ENCODE data around the gene TPTE.
"Not testable (repeated sequence)": the region's sequence is repeated elsewhere in the genome, so short reads cannot be mapped to it uniquely, and the experiment has no call there.

The TPTE gene

GRCh38 chr21:10649350-10650149 is 128.2 kb downstream of the TPTE start:
- not testable (repeated sequence) for H3K9me3 ChIP-seq (ENCODE audit: insufficient read depth, low read length); H3K4me3 ChIP-seq (ENCODE audit: insufficient read depth, low read length, poor library complexity, severe bottlenecking); H4K20me1 ChIP-seq (ENCODE audit: low read depth, low read length); H3F3A ChIP-seq (ENCODE audit: insufficient read depth); H3K27ac ChIP-seq (ENCODE audit: low read depth, low read length); H3K9ac ChIP-seq (ENCODE audit: low read length); H3K27me3 ChIP-seq (ENCODE audit: low read length); H3K4me2 ChIP-seq (ENCODE audit: low read depth, low read length, poor library complexity, severe bottlenecking); H3K9me2 ChIP-seq (replicated peaks; ENCODE audit: insufficient read depth, low read length); H2AFZ ChIP-seq (ENCODE audit: low read depth, low read length, severe bottlenecking); H3K79me2 ChIP-seq (ENCODE audit: insufficient read depth, low read length); H3K36me3 ChIP-seq (ENCODE audit: low read length)

- H2AFZ ChIP-seq (ENCODE audit: low read depth, low read length, severe bottlenecking); H3K9ac ChIP-seq (ENCODE audit: low read length); H3K4me3 ChIP-seq (ENCODE audit: insufficient read depth, low read length, poor library complexity, severe bottlenecking); H3K9me2 ChIP-seq (replicated peaks; ENCODE audit: insufficient read depth, low read length); H3F3A ChIP-seq (ENCODE audit: insufficient read depth); H3K4me2 ChIP-seq (ENCODE audit: low read depth, low read length, poor library complexity, severe bottlenecking); H3K9me3 ChIP-seq (ENCODE audit: insufficient read depth, low read length); H4K20me1 ChIP-seq (ENCODE audit: low read depth, low read length); H3K79me2 ChIP-seq (ENCODE audit: insufficient read depth, low read length); H3K27me3 ChIP-seq (ENCODE audit: low read length); H3K36me3 ChIP-seq (ENCODE audit: low read length); H3K27ac ChIP-seq (ENCODE audit: low read depth, low read length): not testable (repeated sequence)
- TF ChIP-seq, protein P1, sequence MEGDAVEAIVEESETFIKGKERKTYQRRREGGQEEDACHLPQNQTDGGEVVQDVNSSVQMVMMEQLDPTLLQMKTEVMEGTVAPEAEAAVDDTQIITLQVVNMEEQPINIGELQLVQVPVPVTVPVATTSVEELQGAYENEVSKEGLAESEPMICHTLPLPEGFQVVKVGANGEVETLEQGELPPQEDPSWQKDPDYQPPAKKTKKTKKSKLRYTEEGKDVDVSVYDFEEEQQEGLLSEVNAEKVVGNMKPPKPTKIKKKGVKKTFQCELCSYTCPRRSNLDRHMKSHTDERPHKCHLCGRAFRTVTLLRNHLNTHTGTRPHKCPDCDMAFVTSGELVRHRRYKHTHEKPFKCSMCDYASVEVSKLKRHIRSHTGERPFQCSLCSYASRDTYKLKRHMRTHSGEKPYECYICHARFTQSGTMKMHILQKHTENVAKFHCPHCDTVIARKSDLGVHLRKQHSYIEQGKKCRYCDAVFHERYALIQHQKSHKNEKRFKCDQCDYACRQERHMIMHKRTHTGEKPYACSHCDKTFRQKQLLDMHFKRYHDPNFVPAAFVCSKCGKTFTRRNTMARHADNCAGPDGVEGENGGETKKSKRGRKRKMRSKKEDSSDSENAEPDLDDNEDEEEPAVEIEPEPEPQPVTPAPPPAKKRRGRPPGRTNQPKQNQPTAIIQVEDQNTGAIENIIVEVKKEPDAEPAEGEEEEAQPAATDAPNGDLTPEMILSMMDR (IDR thresholded peaks at IDR 0.05; ENCODE audit: insufficient read depth, low read length, poor library complexity, severe bottlenecking), result peak; percentile 46
Measured at GRCh38 chr21:10650297-10650696, 128.9 kb downstream of the TPTE start.
